Sigmoid colon (tissue), 7 donors: ENCODE data around the gene SULF2. TPM values are rescaled to one million over a fixed set of nuclear protein-coding genes. Genes with fewer than 3 reads are reported as not detected.

Experiments used
- DNase-seq: peaks from one replicate; pipeline ENCODE4 v3.0.0-alpha.2; 2019
- H3K27ac ChIP-seq, 4 donors: fragments of 200-600 bp; sonication (generic); one replicate each; pipeline ENCODE4 v1.5.1; 2016 to 2019; ENCODE audit warnings: mild to moderate bottlenecking in 1 of 4
- H3K27me3 ChIP-seq, 3 donors: fragments of 200-600 bp; sonication (generic); one replicate each; pipeline ENCODE4 v1.5.1; 2019; ENCODE audit warnings: mild to moderate bottlenecking in 1 of 3
- H3K36me3 ChIP-seq, 4 donors: fragments of 200-600 bp; sonication (generic); one replicate each; pipeline ENCODE4 v1.5.1; 2016 to 2019
- H3K4me1 ChIP-seq, 4 donors: fragments of 200-600 bp; sonication (generic); one replicate each; pipeline ENCODE4 v1.5.1; 2017 to 2019
- H3K4me3 ChIP-seq, 4 donors: fragments of 200-600 bp; sonication (generic); one replicate each; pipeline ENCODE4 v1.5.1; 2017 to 2019; ENCODE audit warnings: mild to moderate bottlenecking in 2 of 4, moderate library complexity in 1 of 4
- H3K9me3 ChIP-seq, 4 donors: fragments of 200-600 bp in 3 of 4; sonication (generic) in 3 of 4; one replicate each; pipeline versions ENCODE4 v1.5.1 to v1.6.1; 2013 to 2019
- EP300 ChIP-seq, 4 donors: sonication (generic); formaldehyde crosslinking; IDR thresholded peaks; one replicate each; pipeline ENCODE4 v1.6.1; 2017; ENCODE audit warnings: antibody characterized with exemption in 4 of 4
- POLR2A ChIP-seq, 2 donors: fragments of 450-650 bp; IDR thresholded peaks; one replicate each; pipeline ENCODE4 v1.6.1; 2016; ENCODE audit warnings: antibody characterized with exemption in 2 of 2, mild to moderate bottlenecking in 2 of 2, moderate library complexity in 2 of 2
- POLR2AphosphoS5 ChIP-seq, 4 donors: sonication (generic); formaldehyde crosslinking; IDR thresholded peaks; one replicate each; pipeline ENCODE4 v1.6.1; 2017; ENCODE audit warnings: antibody characterized with exemption in 4 of 4
- WGBS, 2 donors: extraction: QIAGEN DNeasy Blood & Tissue Kit; methylation state at CpG; one replicate each; pipeline ENCODE4 v1.1.7; 2013; 5-methylcytosine and 5-hydroxymethylcytosine counted together
- intact Hi-C: fragments of 100-400 bp; cut with DNase I; formaldehyde crosslinking; loops from one replicate; pipeline ENCODE4 v1.15.1; 2023
- polyA plus RNA-seq, 3 donors: library from polyadenylated mRNA; stranded (reverse); fragments of 200-250 nt; gene quantifications; one replicate each; pipeline ENCODE4 v1.2.3, GENCODE V29; 2013
- total RNA-seq, 4 donors: library from RNA; depleted of rRNA; stranded (reverse); fragments of >200 nt; gene quantifications; one replicate each; pipeline ENCODE4 v1.1.0, GENCODE V29; 2016
- TF ChIP-seq, protein P1 (sequence below), 4 experiments: fragments of 450-650 bp in 3 of 4; fragments of 200-600 bp in 1 of 4; IDR thresholded peaks; one replicate each; pipeline ENCODE4 v1.5.1; 2016 to 2019; ENCODE audit warnings: antibody characterized with exemption in 4 of 4, mild to moderate bottlenecking in 3 of 4, moderate library complexity in 2 of 4
- donor health status: healthy with polysubstance abuse.
- donor health status: Bipolar disorder and iron deficiency.
- donor health status: healthy.

The SULF2 gene
- total and polyA plus RNA-seq, 7 donors, result 14.6 to 70.1 (median 28.2) TPM

DNA sequence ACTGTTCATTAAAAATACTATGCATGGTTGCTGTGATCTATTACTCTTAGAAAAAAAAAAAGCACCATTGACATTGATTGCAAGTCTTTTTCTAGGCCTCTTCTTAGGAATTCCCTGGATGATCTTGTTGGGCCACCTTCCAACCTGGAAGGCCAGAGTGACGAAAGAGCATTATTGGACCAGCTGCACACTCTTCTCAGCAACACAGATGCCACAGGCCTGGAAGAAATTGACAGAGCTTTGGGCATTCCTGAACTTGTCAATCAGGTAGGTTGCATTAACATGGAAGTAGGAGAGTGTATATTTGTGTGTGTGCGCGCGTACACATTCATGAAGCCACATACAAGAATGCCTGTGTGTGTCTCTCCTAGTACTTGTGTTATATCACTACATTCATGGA, 143.2 kb downstream of the SULF2 start:
- no peaks in the 10 kb centered on the region for H3K4me1 ChIP-seq
- WGBS, 2 donors, result 97% methylated on average over 4 of the region's 4 CpGs
- H3K27me3 ChIP-seq, result no peaks in the 10 kb centered on the region
- DNase-seq, result no peak
- TF ChIP-seq, protein P1, sequence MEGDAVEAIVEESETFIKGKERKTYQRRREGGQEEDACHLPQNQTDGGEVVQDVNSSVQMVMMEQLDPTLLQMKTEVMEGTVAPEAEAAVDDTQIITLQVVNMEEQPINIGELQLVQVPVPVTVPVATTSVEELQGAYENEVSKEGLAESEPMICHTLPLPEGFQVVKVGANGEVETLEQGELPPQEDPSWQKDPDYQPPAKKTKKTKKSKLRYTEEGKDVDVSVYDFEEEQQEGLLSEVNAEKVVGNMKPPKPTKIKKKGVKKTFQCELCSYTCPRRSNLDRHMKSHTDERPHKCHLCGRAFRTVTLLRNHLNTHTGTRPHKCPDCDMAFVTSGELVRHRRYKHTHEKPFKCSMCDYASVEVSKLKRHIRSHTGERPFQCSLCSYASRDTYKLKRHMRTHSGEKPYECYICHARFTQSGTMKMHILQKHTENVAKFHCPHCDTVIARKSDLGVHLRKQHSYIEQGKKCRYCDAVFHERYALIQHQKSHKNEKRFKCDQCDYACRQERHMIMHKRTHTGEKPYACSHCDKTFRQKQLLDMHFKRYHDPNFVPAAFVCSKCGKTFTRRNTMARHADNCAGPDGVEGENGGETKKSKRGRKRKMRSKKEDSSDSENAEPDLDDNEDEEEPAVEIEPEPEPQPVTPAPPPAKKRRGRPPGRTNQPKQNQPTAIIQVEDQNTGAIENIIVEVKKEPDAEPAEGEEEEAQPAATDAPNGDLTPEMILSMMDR (IDR thresholded peaks at IDR 0.05), result no peak
- TF ChIP-seq POLR2A (IDR thresholded peaks at IDR 0.05), result no peak
- TF ChIP-seq EP300 (IDR thresholded peaks at IDR 0.05), result no peak
- no peak for TF ChIP-seq POLR2AphosphoS5 (IDR thresholded peaks at IDR 0.05)
- peaks cover 0 to 87% (median 27%) of the 10 kb centered on the region in 4 donors for H3K36me3 ChIP-seq
- no peak overlapping the region for H3K27ac ChIP-seq
- H3K4me3 ChIP-seq, result no peak overlapping the region
- intact Hi-C loops, result no loop called here
- no peaks in the 10 kb centered on the region for H3K9me3 ChIP-seq

DNA sequence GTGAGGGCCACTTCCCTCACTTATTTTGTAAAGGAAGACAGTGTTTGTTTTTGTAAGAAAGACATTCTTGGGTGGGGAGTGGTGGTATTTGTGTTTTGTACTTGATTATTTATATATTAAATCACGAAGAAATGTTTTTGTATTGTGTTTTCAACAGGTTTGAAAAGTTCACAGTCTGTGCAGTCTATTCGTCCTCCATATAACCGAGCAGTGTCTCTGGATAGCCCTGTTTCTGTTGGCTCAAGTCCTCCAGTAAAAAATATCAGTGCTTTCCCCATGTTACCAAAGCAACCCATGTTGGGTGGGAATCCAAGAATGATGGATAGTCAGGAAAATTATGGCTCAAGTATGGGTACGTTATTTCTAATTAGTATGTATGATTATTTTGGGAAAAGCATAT, 146.4 kb downstream of the SULF2 start:
- no peak overlapping the region for H3K4me3 ChIP-seq
- H3K36me3 ChIP-seq, result peaks cover 9 to 89% (median 32%) of the 10 kb centered on the region in 4 donors
- H3K9me3 ChIP-seq, result no peaks in the 10 kb centered on the region
- TF ChIP-seq POLR2A (IDR thresholded peaks at IDR 0.05) (no peak), POLR2AphosphoS5 (IDR thresholded peaks at IDR 0.05) (no peak), EP300 (IDR thresholded peaks at IDR 0.05) (no peak)
- TF ChIP-seq, protein P1 (IDR thresholded peaks at IDR 0.05), result no peak
- no peak for DNase-seq
- H3K27ac ChIP-seq, result no peak overlapping the region
- H3K4me1 ChIP-seq, result no peaks in the 10 kb centered on the region
- intact Hi-C loops, result no loop called here
- H3K27me3 ChIP-seq, result no peaks in the 10 kb centered on the region
- WGBS, 2 donors, result 64% methylated on average over 4 of the region's 4 CpGs

DNA sequence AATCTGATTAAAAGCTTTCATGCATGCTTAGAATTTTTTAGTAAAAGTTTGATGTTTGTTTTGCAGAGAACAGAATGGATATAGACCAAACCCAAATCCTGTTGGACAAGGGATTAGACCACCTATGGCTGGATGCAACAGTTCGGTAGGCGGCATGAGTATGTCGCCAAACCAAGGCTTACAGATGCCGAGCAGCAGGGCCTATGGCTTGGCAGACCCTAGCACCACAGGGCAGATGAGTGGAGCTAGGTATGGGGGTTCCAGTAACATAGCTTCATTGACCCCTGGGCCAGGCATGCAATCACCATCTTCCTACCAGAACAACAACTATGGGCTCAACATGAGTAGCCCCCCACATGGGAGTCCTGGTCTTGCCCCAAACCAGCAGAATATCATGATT, 150.0 kb downstream of the SULF2 start:
- 98% methylated on average over 4 of the region's 4 CpGs for WGBS, 2 donors
- Histone ChIP-seq H3K4me3 (no peak overlapping the region), H3K9me3 (no peaks in the 10 kb centered on the region), H3K27me3 (no peaks in the 10 kb centered on the region), H3K36me3 (peaks cover 9 to 84% (median 25%) of the 10 kb centered on the region in 4 donors), H3K4me1 (no peaks in the 10 kb centered on the region), H3K27ac (no peak overlapping the region)
- TF ChIP-seq POLR2A (IDR thresholded peaks at IDR 0.05), result no peak
- no peak for TF ChIP-seq EP300 (IDR thresholded peaks at IDR 0.05)
- no peak for TF ChIP-seq POLR2AphosphoS5 (IDR thresholded peaks at IDR 0.05)
- TF ChIP-seq, protein P1 (IDR thresholded peaks at IDR 0.05), result no peak
- DNase-seq, result no peak
- intact Hi-C loops, result no loop called here

DNA sequence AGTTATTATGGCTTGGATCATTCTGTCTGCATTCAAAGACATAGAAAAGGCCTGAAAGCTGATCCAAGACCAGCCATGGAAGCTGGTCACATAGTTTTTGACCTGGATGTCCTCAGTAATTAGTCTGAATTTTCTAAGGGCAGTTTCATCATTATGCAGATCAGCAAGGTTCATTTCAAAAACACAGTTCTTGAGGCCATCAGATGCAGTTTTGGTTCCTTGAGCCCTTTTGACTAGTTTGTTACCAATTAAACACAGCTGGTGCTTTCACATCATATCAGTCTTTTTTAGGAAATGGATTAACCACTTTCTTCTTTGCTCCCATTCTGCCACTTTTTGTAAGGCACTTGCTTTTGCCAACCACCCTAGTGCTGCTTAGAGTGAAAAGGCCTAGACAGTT, 154.2 kb downstream of the SULF2 start:
- H3K9me3 ChIP-seq, result no peaks in the 10 kb centered on the region
- H3K4me3 ChIP-seq, result no peak overlapping the region
- H3K4me1 ChIP-seq, result no peaks in the 10 kb centered on the region
- TF ChIP-seq, protein P1 (IDR thresholded peaks at IDR 0.05), result no peak
- TF ChIP-seq POLR2AphosphoS5 (IDR thresholded peaks at IDR 0.05) (no peak), EP300 (IDR thresholded peaks at IDR 0.05) (no peak), POLR2A (IDR thresholded peaks at IDR 0.05) (no peak)
- no peak overlapping the region for H3K27ac ChIP-seq
- intact Hi-C loops, result no loop called here
- no peaks in the 10 kb centered on the region for H3K27me3 ChIP-seq
- peaks cover 4 to 77% (median 16%) of the 10 kb centered on the region in 4 donors for H3K36me3 ChIP-seq
- DNase-seq, result no peak

DNA sequence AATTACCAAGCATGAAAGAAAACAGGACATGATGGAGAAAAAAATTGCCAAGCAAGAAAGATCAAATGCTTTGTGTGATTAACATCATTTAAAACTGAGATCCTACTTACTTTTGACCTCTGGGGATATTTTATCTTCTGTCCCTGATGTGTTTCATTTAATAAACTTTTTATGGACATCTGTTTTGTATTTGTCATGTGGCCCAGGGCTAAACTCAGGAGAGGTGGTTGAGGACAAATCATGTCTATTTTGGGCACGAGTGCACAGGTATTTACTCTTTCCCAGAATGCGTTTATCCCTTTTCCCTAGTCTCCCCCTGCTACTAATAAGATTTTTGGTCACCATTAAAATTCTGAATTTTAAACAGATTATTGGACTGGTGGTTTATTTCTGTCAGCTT, 155.4 kb downstream of the SULF2 start:
- 96 to 97% methylated on average over 2 of the region's 2 CpGs for WGBS, 2 donors
- no peaks in the 10 kb centered on the region for H3K27me3 ChIP-seq
- H3K4me3 ChIP-seq, result no peak overlapping the region
- H3K27ac ChIP-seq, result no peak overlapping the region
- peaks cover 0 to 74% (median 8%) of the 10 kb centered on the region in 4 donors for H3K36me3 ChIP-seq
- intact Hi-C loops, result loop anchor here (10.0 kb wide), 1 partner anchor 875 kb away; no protein-coding TSS in a partner anchor
- no peak for TF ChIP-seq POLR2AphosphoS5 (IDR thresholded peaks at IDR 0.05)
- no peak for TF ChIP-seq EP300 (IDR thresholded peaks at IDR 0.05)
- TF ChIP-seq POLR2A (IDR thresholded peaks at IDR 0.05), result no peak
- TF ChIP-seq, protein P1 (IDR thresholded peaks at IDR 0.05), result no peak
- no peak for DNase-seq
- H3K4me1 ChIP-seq, result no peaks in the 10 kb centered on the region
- no peaks in the 10 kb centered on the region for H3K9me3 ChIP-seq
